ENCODE results near the gene IKZF3. TPM values are rescaled to one million over a fixed set of nuclear protein-coding genes. Genes with fewer than 3 reads are reported as not detected.
A peak's percentile ranks its signal among the peaks of the same experiment; 100 is the strongest.

IKZF3 gene
- total RNA-seq, 1 experiment from 2014 or later: 0.81 TPM

DNA sequence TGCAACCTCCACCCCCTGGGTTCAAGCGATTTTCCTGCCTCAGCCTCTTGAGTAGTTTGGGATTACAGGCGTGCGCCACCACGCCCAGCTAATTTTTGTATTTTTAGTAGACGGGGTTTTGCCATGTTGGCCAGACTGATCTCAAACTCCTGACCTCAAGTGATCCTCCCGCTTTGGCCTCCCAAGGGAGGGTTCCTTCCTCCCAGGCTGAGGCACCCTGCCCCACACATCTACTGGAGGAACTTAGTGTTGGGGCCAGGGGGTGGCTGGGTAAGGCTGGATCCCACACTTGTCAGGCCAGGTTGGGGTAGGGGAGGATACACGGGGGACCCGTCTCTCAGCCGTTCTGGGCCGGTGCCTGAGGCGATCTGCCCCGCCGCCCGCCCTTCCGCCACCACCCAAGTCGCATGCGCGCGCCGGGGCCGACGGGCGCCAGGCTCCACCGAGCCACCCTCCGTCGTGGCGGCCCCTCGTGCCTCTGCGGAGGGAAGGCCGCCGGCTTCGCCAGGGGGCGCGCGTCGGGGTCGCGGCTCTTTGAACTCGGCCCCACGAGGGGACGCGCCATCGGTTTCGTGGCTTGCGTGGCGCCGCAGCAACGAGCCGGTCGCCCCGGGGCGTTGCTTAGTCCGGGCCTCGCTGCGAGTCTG, 110.5 kb downstream of the IKZF3 start:
- Mint-ChIP-seq H3K27me3 (ENCODE audit: low read depth) (peaks cover 19% of the 10 kb centered on the region), H3K36me3 (no peaks in the 10 kb centered on the region), H3K4me3 (peak overlapping the region; percentile 71), H3K4me1 (peaks cover 62% of the 10 kb centered on the region), H3K27ac (no peak overlapping the region), H3K9me3 (no peaks in the 10 kb centered on the region)
- ATAC-seq: peak; percentile 22
- ChIA-PET CTCF (interaction anchor here (0.6 to 9.2 kb wide), 11 partner anchors 11 to 257 kb away, joined by 3 to 130 read pairs (median 3); partner anchors contain the start of genes MIEN1 and PNMT), POLR2A (interaction anchor here (3.1 kb wide), 1 partner anchor 14 kb away, joined by 10 read pairs; no protein-coding TSS in a partner anchor)
- DNase-seq (ENCODE audit: low spot score): peak; percentile 51
- TF ChIP-seq RORB (CRISPR knock-in tag; IDR thresholded peaks at IDR 0.05) (no peak), ZNF263 (CRISPR knock-in tag; IDR thresholded peaks at IDR 0.05; ENCODE audit: low read depth) (0 out of 2 replicates have a peak, but pooled peaks have one; percentile 31), MYBL2 (CRISPR knock-in tag; IDR thresholded peaks at IDR 0.05) (peak; percentile 57; the same call in 1 of the 2 replicates), JAZF1 (CRISPR knock-in tag; IDR thresholded peaks at IDR 0.05) (no peak), FOXJ3 (CRISPR knock-in tag; IDR thresholded peaks at IDR 0.05; ENCODE audit: borderline replicate concordance) (no peak), TEAD1 (CRISPR knock-in tag; IDR thresholded peaks at IDR 0.05) (no peak), KAT7 (CRISPR knock-in tag; IDR thresholded peaks at IDR 0.05; ENCODE audit: borderline replicate concordance) (no peak), CREB1 (CRISPR knock-in tag; IDR thresholded peaks at IDR 0.05) (peak; percentile 78; the same call in 1 of the 2 replicates), IRF2 (CRISPR knock-in tag; IDR thresholded peaks at IDR 0.05; ENCODE audit: borderline replicate concordance, low read depth) (no peak), NFE2L1 (CRISPR knock-in tag; IDR thresholded peaks at IDR 0.05) (no peak), RELA (CRISPR knock-in tag; IDR thresholded peaks at IDR 0.05; ENCODE audit: borderline replicate concordance) (peak; percentile 82; the same call in 1 of the 2 replicates), ETV6 (CRISPR knock-in tag; IDR thresholded peaks at IDR 0.05) (peak; percentile 78; the same call in 1 of the 2 replicates), NR2C2 (CRISPR knock-in tag; IDR thresholded peaks at IDR 0.05) (peak; percentile 56; the same call in 1 of the 2 replicates), SMAD4 (CRISPR knock-in tag; IDR thresholded peaks at IDR 0.05) (no peak), CBFB (CRISPR knock-in tag; IDR thresholded peaks at IDR 0.05; ENCODE audit: low read depth) (no peak), ZNF423 (CRISPR knock-in tag; IDR thresholded peaks at IDR 0.05) (no peak), TEAD4 (CRISPR knock-in tag; IDR thresholded peaks at IDR 0.05) (no peak)
- TF ChIP-seq, protein P1, sequence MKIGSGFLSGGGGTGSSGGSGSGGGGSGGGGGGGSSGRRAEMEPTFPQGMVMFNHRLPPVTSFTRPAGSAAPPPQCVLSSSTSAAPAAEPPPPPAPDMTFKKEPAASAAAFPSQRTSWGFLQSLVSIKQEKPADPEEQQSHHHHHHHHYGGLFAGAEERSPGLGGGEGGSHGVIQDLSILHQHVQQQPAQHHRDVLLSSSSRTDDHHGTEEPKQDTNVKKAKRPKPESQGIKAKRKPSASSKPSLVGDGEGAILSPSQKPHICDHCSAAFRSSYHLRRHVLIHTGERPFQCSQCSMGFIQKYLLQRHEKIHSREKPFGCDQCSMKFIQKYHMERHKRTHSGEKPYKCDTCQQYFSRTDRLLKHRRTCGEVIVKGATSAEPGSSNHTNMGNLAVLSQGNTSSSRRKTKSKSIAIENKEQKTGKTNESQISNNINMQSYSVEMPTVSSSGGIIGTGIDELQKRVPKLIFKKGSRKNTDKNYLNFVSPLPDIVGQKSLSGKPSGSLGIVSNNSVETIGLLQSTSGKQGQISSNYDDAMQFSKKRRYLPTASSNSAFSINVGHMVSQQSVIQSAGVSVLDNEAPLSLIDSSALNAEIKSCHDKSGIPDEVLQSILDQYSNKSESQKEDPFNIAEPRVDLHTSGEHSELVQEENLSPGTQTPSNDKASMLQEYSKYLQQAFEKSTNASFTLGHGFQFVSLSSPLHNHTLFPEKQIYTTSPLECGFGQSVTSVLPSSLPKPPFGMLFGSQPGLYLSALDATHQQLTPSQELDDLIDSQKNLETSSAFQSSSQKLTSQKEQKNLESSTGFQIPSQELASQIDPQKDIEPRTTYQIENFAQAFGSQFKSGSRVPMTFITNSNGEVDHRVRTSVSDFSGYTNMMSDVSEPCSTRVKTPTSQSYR (CRISPR knock-in tag; IDR thresholded peaks at IDR 0.05): peak; percentile 72
- TF ChIP-seq, protein P2, sequence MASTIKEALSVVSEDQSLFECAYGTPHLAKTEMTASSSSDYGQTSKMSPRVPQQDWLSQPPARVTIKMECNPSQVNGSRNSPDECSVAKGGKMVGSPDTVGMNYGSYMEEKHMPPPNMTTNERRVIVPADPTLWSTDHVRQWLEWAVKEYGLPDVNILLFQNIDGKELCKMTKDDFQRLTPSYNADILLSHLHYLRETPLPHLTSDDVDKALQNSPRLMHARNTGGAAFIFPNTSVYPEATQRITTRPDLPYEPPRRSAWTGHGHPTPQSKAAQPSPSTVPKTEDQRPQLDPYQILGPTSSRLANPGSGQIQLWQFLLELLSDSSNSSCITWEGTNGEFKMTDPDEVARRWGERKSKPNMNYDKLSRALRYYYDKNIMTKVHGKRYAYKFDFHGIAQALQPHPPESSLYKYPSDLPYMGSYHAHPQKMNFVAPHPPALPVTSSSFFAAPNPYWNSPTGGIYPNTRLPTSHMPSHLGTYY (CRISPR knock-in tag; IDR thresholded peaks at IDR 0.05): no peak
- TF ChIP-seq, protein P3, sequence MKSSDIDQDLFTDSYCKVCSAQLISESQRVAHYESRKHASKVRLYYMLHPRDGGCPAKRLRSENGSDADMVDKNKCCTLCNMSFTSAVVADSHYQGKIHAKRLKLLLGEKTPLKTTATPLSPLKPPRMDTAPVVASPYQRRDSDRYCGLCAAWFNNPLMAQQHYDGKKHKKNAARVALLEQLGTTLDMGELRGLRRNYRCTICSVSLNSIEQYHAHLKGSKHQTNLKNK (CRISPR knock-in tag; IDR thresholded peaks at IDR 0.05): no peak
- TF ChIP-seq, protein P4, sequence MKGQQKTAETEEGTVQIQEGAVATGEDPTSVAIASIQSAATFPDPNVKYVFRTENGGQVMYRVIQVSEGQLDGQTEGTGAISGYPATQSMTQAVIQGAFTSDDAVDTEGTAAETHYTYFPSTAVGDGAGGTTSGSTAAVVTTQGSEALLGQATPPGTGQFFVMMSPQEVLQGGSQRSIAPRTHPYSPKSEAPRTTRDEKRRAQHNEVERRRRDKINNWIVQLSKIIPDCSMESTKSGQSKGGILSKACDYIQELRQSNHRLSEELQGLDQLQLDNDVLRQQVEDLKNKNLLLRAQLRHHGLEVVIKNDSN (CRISPR knock-in tag; IDR thresholded peaks at IDR 0.05): no peak
- TF ChIP-seq, protein P5, sequence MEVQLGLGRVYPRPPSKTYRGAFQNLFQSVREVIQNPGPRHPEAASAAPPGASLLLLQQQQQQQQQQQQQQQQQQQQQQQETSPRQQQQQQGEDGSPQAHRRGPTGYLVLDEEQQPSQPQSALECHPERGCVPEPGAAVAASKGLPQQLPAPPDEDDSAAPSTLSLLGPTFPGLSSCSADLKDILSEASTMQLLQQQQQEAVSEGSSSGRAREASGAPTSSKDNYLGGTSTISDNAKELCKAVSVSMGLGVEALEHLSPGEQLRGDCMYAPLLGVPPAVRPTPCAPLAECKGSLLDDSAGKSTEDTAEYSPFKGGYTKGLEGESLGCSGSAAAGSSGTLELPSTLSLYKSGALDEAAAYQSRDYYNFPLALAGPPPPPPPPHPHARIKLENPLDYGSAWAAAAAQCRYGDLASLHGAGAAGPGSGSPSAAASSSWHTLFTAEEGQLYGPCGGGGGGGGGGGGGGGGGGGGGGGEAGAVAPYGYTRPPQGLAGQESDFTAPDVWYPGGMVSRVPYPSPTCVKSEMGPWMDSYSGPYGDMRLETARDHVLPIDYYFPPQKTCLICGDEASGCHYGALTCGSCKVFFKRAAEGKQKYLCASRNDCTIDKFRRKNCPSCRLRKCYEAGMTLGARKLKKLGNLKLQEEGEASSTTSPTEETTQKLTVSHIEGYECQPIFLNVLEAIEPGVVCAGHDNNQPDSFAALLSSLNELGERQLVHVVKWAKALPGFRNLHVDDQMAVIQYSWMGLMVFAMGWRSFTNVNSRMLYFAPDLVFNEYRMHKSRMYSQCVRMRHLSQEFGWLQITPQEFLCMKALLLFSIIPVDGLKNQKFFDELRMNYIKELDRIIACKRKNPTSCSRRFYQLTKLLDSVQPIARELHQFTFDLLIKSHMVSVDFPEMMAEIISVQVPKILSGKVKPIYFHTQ (CRISPR knock-in tag; IDR thresholded peaks at IDR 0.05): no peak
- TF ChIP-seq, protein P6, sequence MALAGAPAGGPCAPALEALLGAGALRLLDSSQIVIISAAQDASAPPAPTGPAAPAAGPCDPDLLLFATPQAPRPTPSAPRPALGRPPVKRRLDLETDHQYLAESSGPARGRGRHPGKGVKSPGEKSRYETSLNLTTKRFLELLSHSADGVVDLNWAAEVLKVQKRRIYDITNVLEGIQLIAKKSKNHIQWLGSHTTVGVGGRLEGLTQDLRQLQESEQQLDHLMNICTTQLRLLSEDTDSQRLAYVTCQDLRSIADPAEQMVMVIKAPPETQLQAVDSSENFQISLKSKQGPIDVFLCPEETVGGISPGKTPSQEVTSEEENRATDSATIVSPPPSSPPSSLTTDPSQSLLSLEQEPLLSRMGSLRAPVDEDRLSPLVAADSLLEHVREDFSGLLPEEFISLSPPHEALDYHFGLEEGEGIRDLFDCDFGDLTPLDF (CRISPR knock-in tag; IDR thresholded peaks at IDR 0.05): no peak
- TF ChIP-seq, protein P7, sequence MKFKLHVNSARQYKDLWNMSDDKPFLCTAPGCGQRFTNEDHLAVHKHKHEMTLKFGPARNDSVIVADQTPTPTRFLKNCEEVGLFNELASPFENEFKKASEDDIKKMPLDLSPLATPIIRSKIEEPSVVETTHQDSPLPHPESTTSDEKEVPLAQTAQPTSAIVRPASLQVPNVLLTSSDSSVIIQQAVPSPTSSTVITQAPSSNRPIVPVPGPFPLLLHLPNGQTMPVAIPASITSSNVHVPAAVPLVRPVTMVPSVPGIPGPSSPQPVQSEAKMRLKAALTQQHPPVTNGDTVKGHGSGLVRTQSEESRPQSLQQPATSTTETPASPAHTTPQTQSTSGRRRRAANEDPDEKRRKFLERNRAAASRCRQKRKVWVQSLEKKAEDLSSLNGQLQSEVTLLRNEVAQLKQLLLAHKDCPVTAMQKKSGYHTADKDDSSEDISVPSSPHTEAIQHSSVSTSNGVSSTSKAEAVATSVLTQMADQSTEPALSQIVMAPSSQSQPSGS (CRISPR knock-in tag; IDR thresholded peaks at IDR 0.05; ENCODE audit: borderline replicate concordance, low read depth): no peak
- TF ChIP-seq, protein P8, sequence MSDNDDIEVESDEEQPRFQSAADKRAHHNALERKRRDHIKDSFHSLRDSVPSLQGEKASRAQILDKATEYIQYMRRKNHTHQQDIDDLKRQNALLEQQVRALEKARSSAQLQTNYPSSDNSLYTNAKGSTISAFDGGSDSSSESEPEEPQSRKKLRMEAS (CRISPR knock-in tag; IDR thresholded peaks at IDR 0.05): no peak
- TF ChIP-seq, protein P9, sequence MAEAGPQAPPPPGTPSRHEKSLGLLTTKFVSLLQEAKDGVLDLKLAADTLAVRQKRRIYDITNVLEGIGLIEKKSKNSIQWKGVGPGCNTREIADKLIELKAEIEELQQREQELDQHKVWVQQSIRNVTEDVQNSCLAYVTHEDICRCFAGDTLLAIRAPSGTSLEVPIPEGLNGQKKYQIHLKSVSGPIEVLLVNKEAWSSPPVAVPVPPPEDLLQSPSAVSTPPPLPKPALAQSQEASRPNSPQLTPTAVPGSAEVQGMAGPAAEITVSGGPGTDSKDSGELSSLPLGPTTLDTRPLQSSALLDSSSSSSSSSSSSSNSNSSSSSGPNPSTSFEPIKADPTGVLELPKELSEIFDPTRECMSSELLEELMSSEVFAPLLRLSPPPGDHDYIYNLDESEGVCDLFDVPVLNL (CRISPR knock-in tag; IDR thresholded peaks at IDR 0.05; ENCODE audit: borderline replicate concordance, low read depth): no peak
